Esophagus squamous epithelium (tissue), 5 donors: ENCODE data around the gene DNAH8. TPM values are rescaled to one million over a fixed set of nuclear protein-coding genes. Genes with fewer than 3 reads are reported as not detected.

Source experiments
- DNase-seq: peaks from one replicate; lab custom pipeline; 2025; lab: John Stamatoyannopoulos, UW
- H3K27ac ChIP-seq, 4 donors: fragments of 200-600 bp; sonication (generic); one replicate each; pipeline ENCODE4 v1.5.1; 2016 to 2019; ENCODE audit warnings: mild to moderate bottlenecking in 1 of 4
- H3K27me3 ChIP-seq, 4 donors: fragments of 200-600 bp; sonication (generic); 1 replicate in 3 of 4; 2 replicates in 1 of 4; pipeline versions ENCODE4 v1.5.1 to v1.6.0; 2017 to 2021; ENCODE audit warnings: antibody characterized with exemption in 1 of 4
- H3K36me3 ChIP-seq, 3 donors: fragments of 200-600 bp; sonication (generic); one replicate each; pipeline ENCODE4 v1.5.1; 2016 to 2019
- H3K4me1 ChIP-seq, 3 donors: fragments of 200-600 bp; sonication (generic); one replicate each; pipeline ENCODE4 v1.5.1; 2017 to 2019
- H3K4me3 ChIP-seq, 4 donors: fragments of 200-600 bp; sonication (generic); 1 replicate in 3 of 4; 2 replicates in 1 of 4; pipeline ENCODE4 v1.5.1; 2016 to 2019; ENCODE audit warnings: mild to moderate bottlenecking in 2 of 4, moderate library complexity in 1 of 4
- H3K9me3 ChIP-seq, 3 donors: fragments of 200-600 bp; sonication (generic); one replicate each; pipeline ENCODE4 v1.5.1; 2016 to 2019
- CTCF ChIP-seq, 6 experiments: fragments of 450-650 bp in 4 of 6; fragments of 200-600 bp in 2 of 6; sonication (generic) in 2 of 6; IDR thresholded peaks; one replicate each; pipeline ENCODE4 v1.5.1; 2016 to 2019; ENCODE audit warnings: antibody characterized with exemption in 6 of 6, mild to moderate bottlenecking in 4 of 6, moderate library complexity in 4 of 6
- POLR2A ChIP-seq, 4 donors: fragments of 450-650 bp; IDR thresholded peaks; one replicate each; pipeline ENCODE4 v1.6.1; 2017; ENCODE audit warnings: antibody characterized with exemption in 4 of 4, mild to moderate bottlenecking in 4 of 4, moderate library complexity in 3 of 4
- WGBS, 2 donors: methylation state at CpG; one replicate each; pipeline ENCODE4 v1.1.5; 2018; 5-methylcytosine and 5-hydroxymethylcytosine counted together
- intact Hi-C: fragments of 100-400 bp; cut with DNase I; formaldehyde crosslinking; loops from one replicate; pipeline ENCODE4 v1.15.0; 2022
- total RNA-seq, 4 donors: library from RNA; depleted of rRNA; stranded (reverse); fragments of >200 nt; gene quantifications; one replicate each; pipeline ENCODE4 v1.1.0, GENCODE V29; 2016
- donor health status: DM: yes; HTN: yes; CAD: no.

Gene DNAH8
- total RNA-seq, 4 donors from 2014 or later, result under 0.01 to 0.03 TPM; not detected in 2

GRCh38 chr6:38720295-38720694, 5.2 kb downstream of the DNAH8 start:
- Histone ChIP-seq H3K9me3 (no peaks in the 10 kb centered on the region), H3K27me3 (peaks cover 0 to 41% (median under 1%) of the 10 kb centered on the region in 4 donors), H3K27ac (no peak overlapping the region), H3K4me1 (peaks cover 0 to 3% (median 3%) of the 10 kb centered on the region in 3 donors), H3K4me3 (no peak overlapping the region), H3K36me3 (no peaks in the 10 kb centered on the region)
- TF ChIP-seq POLR2A (IDR thresholded peaks at IDR 0.05) (no peak), CTCF (IDR thresholded peaks at IDR 0.05) (no peak)
- 0 to 3% methylated on average over 2 of the region's 2 CpGs for WGBS, 2 donors
- DNase-seq, result no peak
- intact Hi-C loops, result no loop called here

- Histone ChIP-seq H3K36me3 (no peaks in the 10 kb centered on the region), H3K4me1 (no peaks in the 10 kb centered on the region), H3K27ac (no peak overlapping the region), H3K27me3 (peaks cover 0 to 24% (median 0%) of the 10 kb centered on the region in 4 donors), H3K9me3 (no peaks in the 10 kb centered on the region), H3K4me3 (no peak overlapping the region)
- TF ChIP-seq CTCF (IDR thresholded peaks at IDR 0.05), result no peak
- no peak for TF ChIP-seq POLR2A (IDR thresholded peaks at IDR 0.05)
- intact Hi-C loops, result no loop called here
- no peak for DNase-seq
- 49 to 55% methylated on average over 3 of the region's 3 CpGs for WGBS, 2 donors
Measured at GRCh38 chr6:38722038-38722437, 6.9 kb downstream of the DNAH8 start.

- TF ChIP-seq POLR2A (IDR thresholded peaks at IDR 0.05), result no peak
- TF ChIP-seq CTCF (IDR thresholded peaks at IDR 0.05), result no peak
- Histone ChIP-seq H3K27me3 (peaks cover 0 to 20% (median 0%) of the 10 kb centered on the region in 4 donors), H3K4me3 (no peak overlapping the region), H3K9me3 (no peaks in the 10 kb centered on the region), H3K36me3 (no peaks in the 10 kb centered on the region), H3K4me1 (no peaks in the 10 kb centered on the region), H3K27ac (no peak overlapping the region)
- WGBS, 2 donors, result 88% methylated on average over 22 to 23 of the region's 26 CpGs
- intact Hi-C loops, result no loop called here
- no peak for DNase-seq
Measured at GRCh38 chr6:38722727-38723334, 7.7 kb downstream of the DNAH8 start.

- Histone ChIP-seq H3K27me3 (peaks cover 0 to 15% (median 0%) of the 10 kb centered on the region in 4 donors), H3K27ac (no peak overlapping the region), H3K4me3 (no peak overlapping the region), H3K9me3 (no peaks in the 10 kb centered on the region), H3K4me1 (no peaks in the 10 kb centered on the region), H3K36me3 (no peaks in the 10 kb centered on the region)
- WGBS, 2 donors, result 86 to 94% methylated on average over 5 of the region's 5 CpGs
- DNase-seq, result no peak
- intact Hi-C loops, result no loop called here
- no peak for TF ChIP-seq CTCF (IDR thresholded peaks at IDR 0.05)
- TF ChIP-seq POLR2A (IDR thresholded peaks at IDR 0.05), result no peak
Measured at GRCh38 chr6:38723783-38724182, 8.7 kb downstream of the DNAH8 start.

- H3K36me3 ChIP-seq, result no peaks in the 10 kb centered on the region
Measured at GRCh38 chr6:38724343-38724742, 9.2 kb downstream of the DNAH8 start.

More at GRCh38 chr6:38724343-38724742, 9.2 kb downstream of the DNAH8 start:
- Histone ChIP-seq H3K27ac (no peak overlapping the region), H3K9me3 (no peaks in the 10 kb centered on the region), H3K4me3 (no peak overlapping the region), H3K27me3 (peaks cover 0 to 9% (median 0%) of the 10 kb centered on the region in 4 donors), H3K4me1 (no peaks in the 10 kb centered on the region)
- DNase-seq, result no peak
- intact Hi-C loops, result no loop called here
- 73 to 80% methylated on average over 5 of the region's 5 CpGs for WGBS, 2 donors
- TF ChIP-seq POLR2A (IDR thresholded peaks at IDR 0.05), result no peak
- no peak for TF ChIP-seq CTCF (IDR thresholded peaks at IDR 0.05)
